Sigmoid colon (tissue), 7 donors: Measurements from ENCODE around the gene CHCHD1. TPM values are rescaled to one million over a fixed set of nuclear protein-coding genes. Genes with fewer than 3 reads are reported as not detected.

Experiments
- DNase-seq: peaks from one replicate; pipeline ENCODE4 v3.0.0-alpha.2; 2019
- H3K27ac ChIP-seq, 4 donors: fragments of 200-600 bp; sonication (generic); one replicate each; pipeline ENCODE4 v1.5.1; 2016 to 2019; ENCODE audit warnings: mild to moderate bottlenecking in 1 of 4
- H3K27me3 ChIP-seq, 3 donors: fragments of 200-600 bp; sonication (generic); one replicate each; pipeline ENCODE4 v1.5.1; 2019; ENCODE audit warnings: mild to moderate bottlenecking in 1 of 3
- H3K36me3 ChIP-seq, 4 donors: fragments of 200-600 bp; sonication (generic); one replicate each; pipeline ENCODE4 v1.5.1; 2016 to 2019
- H3K4me1 ChIP-seq, 4 donors: fragments of 200-600 bp; sonication (generic); one replicate each; pipeline ENCODE4 v1.5.1; 2017 to 2019
- H3K4me3 ChIP-seq, 4 donors: fragments of 200-600 bp; sonication (generic); one replicate each; pipeline ENCODE4 v1.5.1; 2017 to 2019; ENCODE audit warnings: mild to moderate bottlenecking in 2 of 4, moderate library complexity in 1 of 4
- H3K9me3 ChIP-seq, 4 donors: fragments of 200-600 bp in 3 of 4; sonication (generic) in 3 of 4; one replicate each; pipeline versions ENCODE4 v1.5.1 to v1.6.1; 2013 to 2019
- CTCF ChIP-seq, 4 experiments: fragments of 450-650 bp in 3 of 4; fragments of 200-600 bp in 1 of 4; IDR thresholded peaks; one replicate each; pipeline ENCODE4 v1.5.1; 2016 to 2019; ENCODE audit warnings: antibody characterized with exemption in 4 of 4, mild to moderate bottlenecking in 3 of 4, moderate library complexity in 2 of 4
- EP300 ChIP-seq, 4 donors: sonication (generic); formaldehyde crosslinking; IDR thresholded peaks; one replicate each; pipeline ENCODE4 v1.6.1; 2017; ENCODE audit warnings: antibody characterized with exemption in 4 of 4
- POLR2A ChIP-seq, 2 donors: fragments of 450-650 bp; IDR thresholded peaks; one replicate each; pipeline ENCODE4 v1.6.1; 2016; ENCODE audit warnings: antibody characterized with exemption in 2 of 2, mild to moderate bottlenecking in 2 of 2, moderate library complexity in 2 of 2
- POLR2AphosphoS5 ChIP-seq, 4 donors: sonication (generic); formaldehyde crosslinking; IDR thresholded peaks; one replicate each; pipeline ENCODE4 v1.6.1; 2017; ENCODE audit warnings: antibody characterized with exemption in 4 of 4
- WGBS, 2 donors: extraction: QIAGEN DNeasy Blood & Tissue Kit; methylation state at CpG; one replicate each; pipeline ENCODE4 v1.1.7; 2013; 5-methylcytosine and 5-hydroxymethylcytosine counted together
- intact Hi-C: fragments of 100-400 bp; cut with DNase I; formaldehyde crosslinking; loops from one replicate; pipeline ENCODE4 v1.15.1; 2023
- polyA plus RNA-seq, 3 donors: library from polyadenylated mRNA; stranded (reverse); fragments of 200-250 nt; gene quantifications; one replicate each; pipeline ENCODE4 v1.2.3, GENCODE V29; 2013
- total RNA-seq, 4 donors: library from RNA; depleted of rRNA; stranded (reverse); fragments of >200 nt; gene quantifications; one replicate each; pipeline ENCODE4 v1.1.0, GENCODE V29; 2016
- donor health status: healthy with polysubstance abuse.
- donor health status: Bipolar disorder and iron deficiency.
- donor health status: healthy.

Gene CHCHD1
- total and polyA plus RNA-seq, 7 donors = 28.1 to 134 (median 36.6) TPM

- peaks cover 6 to 30% (median 20%) of the 10 kb centered on the region in 4 donors for H3K36me3 ChIP-seq
- no peak for TF ChIP-seq CTCF (IDR thresholded peaks at IDR 0.05)
- TF ChIP-seq POLR2A (IDR thresholded peaks at IDR 0.05) = no peak
- no peak for TF ChIP-seq POLR2AphosphoS5 (IDR thresholded peaks at IDR 0.05)
- no peak for TF ChIP-seq EP300 (IDR thresholded peaks at IDR 0.05)
- peak; percentile 75 for DNase-seq
- H3K4me3 ChIP-seq = peak overlapping the region; percentile 57 to 98 (median 94)
- 0 to 1% methylated on average over 10 of the region's 10 CpGs for WGBS, 2 donors
- H3K9me3 ChIP-seq = no peaks in the 10 kb centered on the region
- peaks cover 0 to 52% (median 38%) of the 10 kb centered on the region in 4 donors for H3K4me1 ChIP-seq
- H3K27me3 ChIP-seq = no peaks in the 10 kb centered on the region
- intact Hi-C loops = loop anchor here (2.0 kb wide), 1 partner anchor 28 kb away; a partner anchor contains a TSS
- peak overlapping the region; percentile 90 to 96 (median 94) for H3K27ac ChIP-seq
Observed at GRCh38 chr10:73744664-73744975, 37.2 kb upstream of the CHCHD1 start.

GRCh38 chr10:73746721-73747120 lies 35.1 kb upstream of the CHCHD1 start:
- H3K9me3 ChIP-seq = no peaks in the 10 kb centered on the region
- H3K4me3 ChIP-seq = no peak overlapping the region
- no peak for DNase-seq
- intact Hi-C loops = no loop called here
- H3K27me3 ChIP-seq = no peaks in the 10 kb centered on the region
- no peak overlapping the region for H3K27ac ChIP-seq
- WGBS, 2 donors = 89 to 90% methylated on average over 2 of the region's 2 CpGs
- peaks cover 8 to 51% (median 33%) of the 10 kb centered on the region in 4 donors for H3K36me3 ChIP-seq
- no peak for TF ChIP-seq CTCF (IDR thresholded peaks at IDR 0.05)
- TF ChIP-seq POLR2A (IDR thresholded peaks at IDR 0.05) = no peak
- TF ChIP-seq EP300 (IDR thresholded peaks at IDR 0.05) = no peak
- H3K4me1 ChIP-seq = peaks cover 0 to 58% (median 48%) of the 10 kb centered on the region in 4 donors

- DNase-seq = peak; percentile 4
- H3K27ac ChIP-seq = no peak overlapping the region
- 83 to 92% methylated on average over 1 of the region's 1 CpG for WGBS, 2 donors
- no peak overlapping the region for H3K4me3 ChIP-seq
- H3K27me3 ChIP-seq = no peaks in the 10 kb centered on the region
- peaks cover 0 to 33% (median 26%) of the 10 kb centered on the region in 4 donors for H3K4me1 ChIP-seq
- intact Hi-C loops = no loop called here
- TF ChIP-seq POLR2A (IDR thresholded peaks at IDR 0.05) (no peak), EP300 (IDR thresholded peaks at IDR 0.05) (no peak), CTCF (IDR thresholded peaks at IDR 0.05) (no peak), POLR2AphosphoS5 (IDR thresholded peaks at IDR 0.05) (no peak)
- H3K9me3 ChIP-seq = no peaks in the 10 kb centered on the region
- peaks cover 31 to 92% (median 63%) of the 10 kb centered on the region in 4 donors for H3K36me3 ChIP-seq
Observed at GRCh38 chr10:73750819-73751218, 31.0 kb upstream of the CHCHD1 start.

- H3K4me3 ChIP-seq = no peak overlapping the region
- H3K27ac ChIP-seq = no peak overlapping the region
- H3K27me3 ChIP-seq = no peaks in the 10 kb centered on the region
- no peaks in the 10 kb centered on the region for H3K4me1 ChIP-seq
- TF ChIP-seq POLR2A (IDR thresholded peaks at IDR 0.05) = no peak
- no peak for TF ChIP-seq EP300 (IDR thresholded peaks at IDR 0.05)
- no peak for TF ChIP-seq CTCF (IDR thresholded peaks at IDR 0.05)
- TF ChIP-seq POLR2AphosphoS5 (IDR thresholded peaks at IDR 0.05) = no peak
- WGBS, 2 donors = 78 to 90% methylated on average over 1 of the region's 1 CpG
- peaks cover 35 to 83% (median 52%) of the 10 kb centered on the region in 4 donors for H3K36me3 ChIP-seq
- no peaks in the 10 kb centered on the region for H3K9me3 ChIP-seq
- peak; percentile 7 for DNase-seq
- intact Hi-C loops = no loop called here
Observed at GRCh38 chr10:73756183-73756582, 25.7 kb upstream of the CHCHD1 start.
